ENCODE measurements around the gene PARVG.

The PARVG gene

DNA sequence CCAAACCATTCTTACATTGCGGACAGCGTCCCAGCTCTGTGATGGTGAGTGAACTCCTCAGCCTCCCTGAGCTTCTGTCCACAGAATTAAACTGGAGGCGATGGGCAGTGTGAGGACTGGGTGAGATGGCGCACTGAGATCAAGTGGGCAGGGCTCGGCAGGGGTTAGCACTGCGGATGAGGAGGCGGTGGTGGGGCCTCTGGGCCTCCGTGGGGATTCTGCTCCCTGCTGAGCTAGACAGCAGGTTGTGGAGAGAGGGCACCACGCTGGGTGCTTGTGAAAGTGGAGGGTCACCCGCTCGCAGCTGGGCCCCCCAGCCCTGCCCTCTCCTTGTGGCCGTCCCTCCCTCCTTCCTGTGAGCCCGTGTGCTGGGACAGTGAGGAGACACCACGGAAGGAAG, 25.6 kb upstream of the PARVG start:
- no peak for DNase-seq

- DNase-seq: no peak
Observed at GRCh38 chr22:44157916-44158618, 22.7 kb upstream of the PARVG start.

DNA sequence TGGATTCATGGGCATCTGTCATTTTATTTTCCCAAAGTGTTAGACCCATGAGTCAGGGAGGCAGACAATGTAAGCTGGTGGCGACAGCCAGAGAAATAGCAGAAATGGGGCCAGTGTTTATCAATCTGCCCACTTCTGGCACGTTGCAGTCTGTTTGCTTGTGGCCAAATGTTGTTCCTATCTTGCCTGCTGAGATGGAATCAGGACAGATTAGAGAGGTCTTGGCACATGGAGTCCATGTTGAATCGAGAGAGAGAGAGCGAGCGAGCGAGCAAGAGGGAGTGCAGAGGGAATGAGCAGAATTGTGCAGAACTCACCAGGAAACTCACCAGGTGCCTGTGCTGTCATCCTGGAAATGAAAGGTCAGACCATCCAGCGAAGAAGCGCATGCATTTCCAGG, 21.9 kb upstream of the PARVG start:
- no peak for DNase-seq

- DNase-seq: no peak
Observed at GRCh38 chr22:44159221-44159620, 21.5 kb upstream of the PARVG start.

DNA sequence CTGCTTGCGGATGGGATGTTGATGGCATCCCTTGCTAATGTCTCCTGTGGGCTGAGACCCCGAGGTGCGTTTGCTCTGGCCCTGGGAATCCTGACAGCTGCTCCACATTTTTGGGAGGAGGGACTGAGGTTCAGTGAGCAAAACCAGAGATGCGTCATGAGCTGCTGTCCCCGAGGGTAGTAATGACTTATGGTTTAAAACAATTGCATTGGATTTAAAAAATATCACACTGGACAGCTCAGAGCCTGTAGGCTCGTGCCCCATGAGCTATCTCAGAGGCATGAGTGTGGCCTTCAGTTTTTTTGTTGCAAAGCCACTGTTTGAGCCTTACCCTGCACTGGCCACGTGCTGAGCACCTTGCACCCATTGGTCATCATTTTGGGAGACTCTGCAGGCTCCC, 20.9 kb upstream of the PARVG start:
- no peak for DNase-seq

GRCh38 chr22:44160421-44160820, 20.3 kb upstream of the PARVG start:
- DNase-seq: no peak

DNA sequence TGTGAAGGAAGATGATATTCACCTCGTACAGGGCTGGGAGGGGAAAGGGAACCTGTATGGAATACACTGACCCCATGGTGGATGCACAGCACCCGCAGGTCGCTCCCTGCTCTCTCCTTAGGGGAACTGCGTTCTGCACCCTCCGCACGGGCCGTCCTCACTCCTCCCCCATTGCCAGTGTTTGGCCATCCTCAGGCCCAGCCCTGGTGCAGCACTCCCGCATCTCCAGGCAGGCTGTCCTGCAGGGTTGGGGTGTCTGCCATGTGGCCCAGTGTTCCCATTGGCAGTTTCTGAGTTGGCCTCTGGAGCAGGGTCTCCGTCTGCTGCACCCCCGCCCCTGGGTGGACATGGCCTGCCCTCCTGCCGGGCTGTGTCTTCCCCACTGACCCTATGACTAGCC, 19.1 kb upstream of the PARVG start:
- no peak for DNase-seq

GRCh38 chr22:44162960-44163359, 17.8 kb upstream of the PARVG start:
- DNase-seq: no peak

DNA sequence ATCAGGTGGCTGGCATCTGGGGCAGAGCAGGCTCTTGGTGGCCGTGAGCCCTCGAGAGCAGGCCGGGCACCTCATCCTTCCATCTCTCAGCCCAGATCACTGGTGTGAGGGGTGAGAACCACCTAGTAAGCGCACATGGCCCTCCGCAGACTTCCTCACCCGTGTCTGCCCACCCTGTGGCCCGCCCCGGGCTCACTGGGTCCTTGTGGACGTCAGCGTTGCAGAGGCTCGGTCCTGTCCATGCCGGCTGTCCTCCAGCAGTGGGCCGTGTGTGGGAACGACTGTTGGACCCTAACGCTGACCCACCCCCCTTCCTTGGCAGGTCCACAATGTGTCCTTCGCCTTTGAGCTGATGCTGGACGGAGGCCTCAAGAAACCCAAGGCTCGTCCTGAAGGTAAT, 17.2 kb upstream of the PARVG start:
- DNase-seq: no peak

DNA sequence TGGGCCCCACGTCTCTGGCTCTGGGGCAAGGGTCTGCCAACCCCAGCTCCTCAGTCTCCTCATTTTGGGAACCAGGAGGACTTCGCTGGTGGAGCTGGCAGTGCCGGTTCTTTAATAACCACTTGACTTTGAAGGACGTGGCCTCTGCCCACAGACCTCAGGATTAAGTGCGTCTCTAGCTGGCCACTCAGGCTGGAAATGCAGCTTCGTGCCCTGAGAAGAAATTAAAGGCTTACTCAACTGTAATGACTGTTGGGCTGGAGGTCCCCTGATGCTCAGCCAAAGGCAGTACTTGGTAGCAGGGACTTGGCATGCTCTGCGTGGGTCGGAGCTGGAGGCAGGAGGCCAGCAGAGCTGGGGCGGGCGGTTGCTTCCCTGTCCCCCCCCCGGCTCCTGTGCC, 16.7 kb upstream of the PARVG start:
- no peak for DNase-seq

DNA sequence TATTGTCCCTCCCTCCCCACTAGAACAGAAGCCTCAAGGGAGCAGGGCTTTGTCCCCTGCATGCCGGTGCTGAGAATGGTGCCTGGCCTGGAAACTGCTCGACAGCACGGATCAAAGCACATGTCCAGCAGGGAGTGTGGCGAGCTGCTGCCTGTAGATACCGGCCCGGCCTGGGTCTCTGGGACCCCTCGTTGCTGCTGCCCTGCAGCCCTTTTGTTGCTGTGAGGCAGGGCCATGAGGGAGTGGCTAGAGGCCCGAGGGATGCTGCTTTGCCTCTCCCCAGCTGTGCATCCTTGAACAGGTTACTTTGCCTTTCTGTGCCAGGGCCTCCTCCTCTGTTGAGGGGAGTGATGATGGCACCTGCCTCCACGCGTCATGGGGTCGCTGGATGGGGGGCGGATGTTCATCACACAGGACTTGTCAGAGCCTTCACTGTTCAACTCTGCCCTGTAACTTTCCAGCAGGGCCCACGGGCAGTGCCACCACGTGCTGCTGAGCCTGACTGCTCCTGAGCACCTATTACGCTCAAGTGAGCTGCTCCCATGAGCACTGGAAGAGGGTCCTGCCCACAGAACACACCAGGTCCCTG, 15.3 kb upstream of the PARVG start:
- no peak for DNase-seq

- no peak for DNase-seq
Observed at GRCh38 chr22:44166498-44167276, 14.0 kb upstream of the PARVG start.

DNA sequence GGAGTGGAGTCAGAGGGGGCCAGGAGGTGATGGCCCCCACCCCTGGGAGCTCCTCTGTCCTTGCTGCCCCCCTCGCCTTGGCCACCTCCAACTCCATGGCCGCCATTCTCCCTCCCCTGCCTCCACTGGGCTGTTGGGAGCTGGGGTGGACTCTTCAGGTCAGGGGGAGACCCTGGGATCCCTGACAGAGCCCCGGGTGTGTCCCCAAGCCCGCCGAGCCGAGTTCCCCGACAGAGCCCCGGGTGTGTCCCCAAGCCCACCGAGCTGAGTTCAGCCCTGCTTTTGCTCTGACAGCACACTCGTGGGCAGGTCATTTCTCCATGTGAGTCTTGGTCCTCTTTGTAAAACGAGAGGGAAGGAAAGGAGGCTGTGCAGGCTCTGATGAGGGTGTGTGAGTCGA, 13.2 kb upstream of the PARVG start:
- no peak for DNase-seq

DNA sequence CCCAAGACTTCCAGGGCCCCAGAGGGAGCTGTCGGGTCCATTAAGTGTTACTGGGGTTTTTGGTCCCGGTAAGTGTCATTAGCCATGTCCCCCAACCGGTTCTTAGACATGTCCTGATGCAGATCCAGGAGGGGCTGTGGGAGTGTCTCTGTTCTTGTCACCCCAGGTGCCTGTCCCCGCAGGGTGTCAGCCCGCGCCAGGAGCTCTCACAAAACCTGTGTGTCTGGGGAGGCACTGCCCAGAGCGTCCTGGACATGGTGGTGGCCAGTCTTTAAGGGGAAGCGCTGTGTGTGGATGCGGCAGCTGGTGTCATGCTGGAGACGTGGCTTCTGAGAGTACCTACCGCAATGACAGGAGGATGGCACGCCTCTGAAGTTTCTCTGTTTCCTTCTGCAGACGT, 12.5 kb upstream of the PARVG start:
- no peak for DNase-seq

- DNase-seq: no peak
Observed at GRCh38 chr22:44170470-44170869, 10.3 kb upstream of the PARVG start.

- DNase-seq: no peak
Observed at GRCh38 chr22:44171561-44171960, 9.2 kb upstream of the PARVG start.

- DNase-seq: no peak
Observed at GRCh38 chr22:44172370-44173108, 8.2 kb upstream of the PARVG start.

DNA sequence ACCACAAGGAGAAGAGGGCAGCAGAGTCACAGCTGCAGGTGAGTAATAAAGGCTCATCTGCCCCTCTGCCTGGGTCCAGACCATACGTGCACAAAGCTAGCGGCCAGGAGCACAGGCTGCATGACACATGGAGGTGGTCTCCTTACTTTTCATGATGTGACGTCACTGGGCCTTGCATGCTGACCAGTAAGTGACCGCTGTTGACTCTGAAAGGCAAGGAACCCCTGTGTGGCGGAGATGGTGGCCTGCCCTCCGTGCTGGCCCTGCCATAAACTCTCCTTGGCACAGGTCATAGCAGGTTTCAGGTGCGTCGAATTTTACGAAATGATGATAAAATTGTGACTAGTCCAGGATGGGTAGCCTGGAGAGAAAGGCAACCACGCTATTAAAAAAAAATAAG, 7.6 kb upstream of the PARVG start:
- DNase-seq: no peak

GRCh38 chr22:44175676-44176075, 5.0 kb upstream of the PARVG start:
- no peak for DNase-seq

- DNase-seq: no peak
Observed at GRCh38 chr22:44179196-44179988, 1.3 kb upstream of the PARVG start.

DNA sequence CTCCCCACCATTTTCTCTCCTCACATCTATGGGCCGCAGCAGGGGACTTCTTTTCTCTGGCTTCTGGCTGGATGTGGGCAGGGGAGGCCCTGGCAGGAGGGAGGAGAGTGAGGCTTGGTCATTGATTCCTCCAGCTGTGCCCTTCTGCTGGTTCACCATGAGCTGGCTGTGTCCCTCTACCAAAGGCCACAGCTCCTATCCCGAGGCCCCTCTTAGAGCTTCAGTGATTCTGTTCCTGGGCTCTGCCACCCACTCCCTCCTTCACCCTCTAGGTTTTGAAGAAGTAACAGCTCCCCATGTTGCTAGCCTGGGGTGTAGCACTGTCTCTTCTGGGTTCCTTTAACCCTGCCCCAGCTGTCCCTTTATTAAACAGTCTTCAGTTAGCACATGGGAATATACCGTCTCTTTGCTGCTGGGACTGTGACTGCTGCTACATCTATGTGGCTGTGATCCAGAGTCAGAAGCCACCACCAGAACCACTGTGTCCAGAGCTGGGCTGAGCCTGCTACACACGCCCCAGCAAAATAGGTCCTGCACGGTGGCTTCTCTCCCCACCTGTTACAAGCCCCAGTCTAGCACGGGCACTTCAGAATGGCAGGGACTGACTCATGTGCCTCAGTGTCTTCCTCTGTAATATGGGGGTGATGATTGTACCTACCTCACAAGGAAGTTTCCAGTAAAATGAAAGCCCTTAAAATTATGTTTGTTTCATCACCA, 578 bp upstream of the PARVG start:
- no peak for DNase-seq
